Measurements from ENCODE around the gene ADGRA1. TPM values are rescaled to one million over a fixed set of nuclear protein-coding genes. Genes with fewer than 3 reads are reported as not detected.

ADGRA1 gene
- total and polyA plus RNA-seq, 2 of the 13 experiments (the other 11 are each of a cell fraction or from before 2014, with no cell fraction given), result not detected

GRCh38 chr10:133142523-133143199, 54.9 kb downstream of the ADGRA1 start:
- FAIRE-seq (no peak), ATAC-seq (no peak), DNase-seq (ENCODE audit: low spot score) (no peak)
- Histone ChIP-seq H3K79me2 (ENCODE audit: insufficient read depth, low read length) (no peaks in the 10 kb centered on the region), H3K36me3 (replicated peaks in 1 of 2; ENCODE audit: control insufficient read depth in 1 of 2, insufficient read depth in 2 of 2, low read length in 2 of 2) (no peaks in the 10 kb centered on the region), H3K27me3 (ENCODE audit: control insufficient read depth in 1 of 2, insufficient read depth in 2 of 2, low read length in 2 of 2) (peaks cover 4 to 44% of the 10 kb centered on the region in 2 experiments), H3K4me3 (replicated peaks in 1 of 3; ENCODE audit: insufficient read depth in 1 of 3, low read depth in 2 of 3, low read length in 3 of 3) (no peak overlapping the region), H4K20me1 (ENCODE audit: insufficient read depth, low read length) (peaks cover 5% of the 10 kb centered on the region; the same call in 1 of the 2 replicates), H3K27ac (ENCODE audit: extremely low read length, insufficient read depth, low read length) (no peak overlapping the region), H3K4me2 (ENCODE audit: low read depth, low read length) (no peak overlapping the region), H3K9ac (ENCODE audit: insufficient read depth, low read depth, low read length) (no peak overlapping the region), H3K4me1 (ENCODE audit: insufficient read depth, low read length) (no peaks in the 10 kb centered on the region), H2AFZ (ENCODE audit: low read length) (no peak overlapping the region), H3K9me3 (ENCODE audit: low read length) (no peaks in the 10 kb centered on the region)
- ChIA-PET CTCF (ENCODE audit: low intra/inter-chr PET ratio, low total read pairs) (no interaction called here), POLR2A (no interaction called here)
- TF ChIP-seq ZNF558 (CRISPR knock-in tag; IDR thresholded peaks at IDR 0.05; ENCODE audit: borderline replicate concordance) (no peak), NFIC (IDR thresholded peaks at IDR 0.05; ENCODE audit: low read length) (no peak), ONECUT2 (CRISPR knock-in tag; IDR thresholded peaks at IDR 0.05) (no peak), ZNF20 (CRISPR knock-in tag; IDR thresholded peaks at IDR 0.05) (no peak), ZSCAN29 (CRISPR knock-in tag; conservative IDR thresholded peaks at IDR 0.05) (no peak), SMYD3 (CRISPR knock-in tag; IDR thresholded peaks at IDR 0.05) (no peak), SPEN (CRISPR knock-in tag; IDR thresholded peaks at IDR 0.05; ENCODE audit: low read depth) (no peak), PHF20 (CRISPR knock-in tag; IDR thresholded peaks at IDR 0.05) (no peak), BRF2 (CRISPR knock-in tag; IDR thresholded peaks at IDR 0.05) (no peak), CHD2 (IDR thresholded peaks at IDR 0.05; ENCODE audit: low read depth, low read length) (no peak)
- WGBS (ENCODE audit: low lambda C conversion rate), result 43% methylated on average over 24 of the region's 24 CpGs
- in situ Hi-C loops (cut with HindIII; ENCODE audit: extremely low pct_ligation_motif_present, low pct_unique_long_range_greater_than_20kb), result no loop called here
- no TSS peak for BruUV-seq (replicated peaks)
- intact Hi-C loops (cut with micrococcal nuclease; ENCODE audit: unreplicated experiment), result no loop called here

All from HepG2 (cell line).